ENCODE results near the gene TLR2. TPM values are rescaled to one million over a fixed set of nuclear protein-coding genes. Genes with fewer than 3 reads are reported as not detected.

Gene TLR2
- total RNA-seq, 1 donor from 2014 or later, result 0.21 TPM

DNA sequence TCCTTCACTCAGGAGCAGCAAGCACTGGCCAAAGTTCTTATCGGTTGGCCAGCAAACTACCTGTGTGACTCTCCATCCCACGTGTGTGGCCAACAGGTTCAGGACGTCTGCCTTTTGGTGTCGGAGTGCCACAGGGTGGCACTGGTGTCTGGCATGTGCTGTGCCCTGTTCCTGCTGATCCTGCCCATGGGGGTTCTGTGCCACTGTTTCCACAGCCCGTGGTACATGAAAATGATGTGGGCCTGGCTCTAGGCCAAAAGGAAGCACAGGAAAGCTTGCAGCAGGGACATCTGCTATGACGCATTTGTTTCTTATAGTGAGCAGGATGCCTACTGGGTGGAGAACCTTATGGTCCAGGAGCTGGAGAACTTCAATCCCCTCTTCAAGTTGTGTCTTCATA lies 4.6 kb upstream of the TLR2 start:
- peaks cover 5% of the 10 kb centered on the region for H3K4me1 Mint-ChIP-seq
- peaks cover 21% of the 10 kb centered on the region for H3K9me3 Mint-ChIP-seq
- no peak overlapping the region for H3K4me3 Mint-ChIP-seq
- intact Hi-C loops (cut with micrococcal nuclease), result no loop called here
- no peaks in the 10 kb centered on the region for H3K36me3 Mint-ChIP-seq (ENCODE audit: low read depth)
- peaks cover 43% of the 10 kb centered on the region for H3K27me3 Mint-ChIP-seq
- H3K27ac Mint-ChIP-seq, result no peak overlapping the region
- peak; percentile 31 for DNase-seq

- peaks cover 4% of the 10 kb centered on the region for H3K36me3 Mint-ChIP-seq (ENCODE audit: low read depth)
- H3K27ac Mint-ChIP-seq, result no peak overlapping the region
- intact Hi-C loops (cut with micrococcal nuclease), result no loop called here
- peak overlapping the region; percentile 52 for H3K4me3 Mint-ChIP-seq
- H3K4me1 Mint-ChIP-seq, result peaks cover 11% of the 10 kb centered on the region
- peaks cover 40% of the 10 kb centered on the region for H3K27me3 Mint-ChIP-seq
- no peak for DNase-seq
- peaks cover 3% of the 10 kb centered on the region for H3K9me3 Mint-ChIP-seq
Measured at GRCh38 chr4:153683763-153684181, 308 bp upstream of the TLR2 start.

- intact Hi-C loops (cut with micrococcal nuclease), result no loop called here
- Mint-ChIP-seq H3K9me3 (peaks cover 12% of the 10 kb centered on the region), H3K27ac (no peak overlapping the region), H3K4me1 (peaks cover 11% of the 10 kb centered on the region), H3K4me3 (peak overlapping the region; percentile 80), H3K36me3 (ENCODE audit: low read depth) (peaks cover 9% of the 10 kb centered on the region), H3K27me3 (peaks cover 36% of the 10 kb centered on the region)
- DNase-seq, result no peak
Measured at GRCh38 chr4:153684971-153685371, 891 bp downstream of the TLR2 start.

GRCh38 chr4:153704522-153704921 lies 20.4 kb downstream of the TLR2 start:
- H3K27ac Mint-ChIP-seq, result no peak overlapping the region
- peaks cover 10% of the 10 kb centered on the region for H3K4me1 Mint-ChIP-seq
- intact Hi-C loops (cut with micrococcal nuclease), result no loop called here
- peaks cover 2% of the 10 kb centered on the region for H3K36me3 Mint-ChIP-seq (ENCODE audit: low read depth)
- no peak for DNase-seq
- no peaks in the 10 kb centered on the region for H3K9me3 Mint-ChIP-seq
- H3K27me3 Mint-ChIP-seq, result peaks cover 7% of the 10 kb centered on the region
- H3K4me3 Mint-ChIP-seq, result no peak overlapping the region

- Mint-ChIP-seq H3K4me3 (peak overlapping the region; percentile 39), H3K27ac (peak overlapping the region; percentile 46), H3K4me1 (peaks cover 10% of the 10 kb centered on the region), H3K27me3 (peaks cover 10% of the 10 kb centered on the region), H3K9me3 (no peaks in the 10 kb centered on the region), H3K36me3 (ENCODE audit: low read depth) (peaks cover 2% of the 10 kb centered on the region)
- intact Hi-C loops (cut with micrococcal nuclease), result no loop called here
- DNase-seq, result no peak
Measured at GRCh38 chr4:153705743-153706468, 21.8 kb downstream of the TLR2 start.

- H3K27ac Mint-ChIP-seq, result no peak overlapping the region
Measured at GRCh38 chr4:153706519-153706918, 22.4 kb downstream of the TLR2 start.

DNA sequence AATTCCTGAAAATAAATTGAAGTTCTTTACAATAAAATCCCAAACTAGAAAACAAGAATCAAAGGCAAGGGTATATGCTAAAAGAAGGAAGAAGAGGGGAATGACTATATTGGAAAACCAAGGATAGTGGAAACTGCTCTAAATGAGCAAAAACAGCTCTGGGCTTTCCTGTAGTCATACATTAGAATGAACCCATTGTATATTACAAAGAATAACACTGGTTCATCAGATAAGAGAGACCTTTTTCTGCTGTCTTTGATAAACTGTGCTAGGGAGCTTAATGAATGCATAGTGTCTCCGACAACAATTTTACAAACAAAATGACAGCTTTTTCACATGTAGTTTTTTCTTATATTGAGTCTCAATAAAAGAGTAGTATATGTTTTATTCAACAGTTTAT lies 26.6 kb downstream of the TLR2 start:
- intact Hi-C loops (cut with micrococcal nuclease), result no loop called here
- no peaks in the 10 kb centered on the region for H3K9me3 Mint-ChIP-seq
- no peak overlapping the region for H3K4me3 Mint-ChIP-seq
- H3K4me1 Mint-ChIP-seq, result peaks cover 13% of the 10 kb centered on the region
- H3K27me3 Mint-ChIP-seq, result peaks cover 17% of the 10 kb centered on the region
- no peak for DNase-seq
- no peak overlapping the region for H3K27ac Mint-ChIP-seq
- no peaks in the 10 kb centered on the region for H3K36me3 Mint-ChIP-seq (ENCODE audit: low read depth)

More at GRCh38 chr4:153706519-153706918, 22.4 kb downstream of the TLR2 start:
- Mint-ChIP-seq H3K4me1 (peaks cover 10% of the 10 kb centered on the region), H3K9me3 (no peaks in the 10 kb centered on the region), H3K4me3 (peak overlapping the region; percentile 34), H3K36me3 (ENCODE audit: low read depth) (peaks cover 2% of the 10 kb centered on the region), H3K27me3 (peaks cover 8% of the 10 kb centered on the region)
- intact Hi-C loops (cut with micrococcal nuclease), result no loop called here
- no peak for DNase-seq

DNA sequence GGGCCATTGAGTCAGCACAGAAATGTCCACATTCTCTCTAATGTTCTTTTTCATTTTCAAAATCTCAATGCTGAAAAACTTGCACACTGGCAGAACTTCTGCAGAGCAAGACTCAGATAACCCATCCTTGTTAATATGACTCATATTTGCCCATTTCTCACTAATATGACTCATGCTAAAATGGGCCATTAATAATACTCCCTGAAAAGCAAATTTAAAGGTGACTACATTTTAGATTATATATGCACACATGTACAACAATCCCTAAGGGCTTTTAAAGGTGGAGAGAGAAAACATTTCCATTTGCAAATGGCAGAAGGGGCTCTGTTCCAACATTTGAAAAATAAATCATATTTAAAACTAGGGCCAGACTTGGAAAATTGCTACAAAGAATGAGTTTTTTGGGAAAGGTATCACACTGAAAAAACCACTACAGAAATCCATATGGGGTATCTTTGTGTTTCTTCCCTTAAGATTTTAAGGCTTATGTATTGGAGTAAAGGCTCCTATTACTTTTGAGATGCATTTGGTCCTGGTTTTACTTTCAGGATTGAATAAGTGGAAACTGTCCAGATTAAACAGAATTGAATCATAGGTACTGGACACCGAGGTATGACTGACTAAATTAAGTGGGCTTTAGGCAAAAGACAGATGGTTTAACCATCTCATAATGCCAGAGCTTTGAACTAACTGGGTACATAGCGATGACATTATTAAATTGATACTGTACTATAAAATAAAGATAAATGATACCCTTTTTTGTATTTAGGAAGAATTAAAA lies 30.0 kb downstream of the TLR2 start:
- peaks cover 3% of the 10 kb centered on the region for H3K4me1 Mint-ChIP-seq
- no peaks in the 10 kb centered on the region for H3K36me3 Mint-ChIP-seq (ENCODE audit: low read depth)
- no peak overlapping the region for H3K27ac Mint-ChIP-seq
- intact Hi-C loops (cut with micrococcal nuclease), result no loop called here
- H3K9me3 Mint-ChIP-seq, result peaks cover 4% of the 10 kb centered on the region
- peaks cover 16% of the 10 kb centered on the region for H3K27me3 Mint-ChIP-seq
- no peak for DNase-seq
- no peak overlapping the region for H3K4me3 Mint-ChIP-seq

- H3K4me3 Mint-ChIP-seq, result no peak overlapping the region
- peaks cover 18% of the 10 kb centered on the region for H3K27me3 Mint-ChIP-seq
- H3K36me3 Mint-ChIP-seq (ENCODE audit: low read depth), result no peaks in the 10 kb centered on the region
- no peak for DNase-seq
- H3K27ac Mint-ChIP-seq, result no peak overlapping the region
- peaks cover 7% of the 10 kb centered on the region for H3K9me3 Mint-ChIP-seq
- no peaks in the 10 kb centered on the region for H3K4me1 Mint-ChIP-seq
- intact Hi-C loops (cut with micrococcal nuclease), result no loop called here
Measured at GRCh38 chr4:153722036-153722435, 38.0 kb downstream of the TLR2 start.

GRCh38 chr4:153724606-153725005 lies 40.5 kb downstream of the TLR2 start:
- H3K4me1 Mint-ChIP-seq, result no peaks in the 10 kb centered on the region
- H3K36me3 Mint-ChIP-seq (ENCODE audit: low read depth), result no peaks in the 10 kb centered on the region
- H3K27me3 Mint-ChIP-seq, result peaks cover 20% of the 10 kb centered on the region
- no peak overlapping the region for H3K27ac Mint-ChIP-seq
- H3K4me3 Mint-ChIP-seq, result no peak overlapping the region
- no peaks in the 10 kb centered on the region for H3K9me3 Mint-ChIP-seq
- DNase-seq, result no peak
- intact Hi-C loops (cut with micrococcal nuclease), result no loop called here

- intact Hi-C loops (cut with micrococcal nuclease), result no loop called here
- Mint-ChIP-seq H3K9me3 (no peaks in the 10 kb centered on the region), H3K4me3 (no peak overlapping the region), H3K36me3 (ENCODE audit: low read depth) (no peaks in the 10 kb centered on the region), H3K27ac (no peak overlapping the region), H3K4me1 (no peaks in the 10 kb centered on the region), H3K27me3 (peaks cover 21% of the 10 kb centered on the region)
- DNase-seq, result no peak
Measured at GRCh38 chr4:153725136-153725830, 41.2 kb downstream of the TLR2 start.

DNA sequence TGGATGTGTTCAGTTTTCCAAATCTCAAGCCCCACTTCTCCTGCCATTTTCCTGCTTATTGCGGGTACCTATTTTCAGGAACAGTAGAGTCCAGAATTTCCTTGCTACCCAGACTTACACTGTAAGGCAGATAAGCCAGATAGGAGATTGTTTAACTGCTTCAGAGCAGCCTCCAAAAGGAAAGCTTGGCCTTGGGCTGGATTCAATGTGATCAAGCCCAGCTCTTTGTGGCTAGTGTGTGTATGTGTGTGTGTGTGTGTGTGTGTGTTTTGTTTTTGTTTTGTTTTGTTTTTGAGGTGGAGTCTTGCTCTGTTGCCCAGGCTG lies 41.7 kb downstream of the TLR2 start:
- intact Hi-C loops (cut with micrococcal nuclease), result no loop called here
- Mint-ChIP-seq H3K4me3 (no peak overlapping the region), H3K27ac (no peak overlapping the region), H3K9me3 (no peaks in the 10 kb centered on the region), H3K36me3 (ENCODE audit: low read depth) (no peaks in the 10 kb centered on the region), H3K4me1 (no peaks in the 10 kb centered on the region), H3K27me3 (peaks cover 22% of the 10 kb centered on the region)
- no peak for DNase-seq

GRCh38 chr4:153728151-153728550 lies 44.1 kb downstream of the TLR2 start:
- Mint-ChIP-seq H3K4me3 (no peak overlapping the region), H3K9me3 (no peaks in the 10 kb centered on the region), H3K27me3 (peaks cover 25% of the 10 kb centered on the region), H3K4me1 (no peaks in the 10 kb centered on the region), H3K36me3 (ENCODE audit: low read depth) (no peaks in the 10 kb centered on the region), H3K27ac (no peak overlapping the region)
- DNase-seq, result no peak
- intact Hi-C loops (cut with micrococcal nuclease), result no loop called here

DNA sequence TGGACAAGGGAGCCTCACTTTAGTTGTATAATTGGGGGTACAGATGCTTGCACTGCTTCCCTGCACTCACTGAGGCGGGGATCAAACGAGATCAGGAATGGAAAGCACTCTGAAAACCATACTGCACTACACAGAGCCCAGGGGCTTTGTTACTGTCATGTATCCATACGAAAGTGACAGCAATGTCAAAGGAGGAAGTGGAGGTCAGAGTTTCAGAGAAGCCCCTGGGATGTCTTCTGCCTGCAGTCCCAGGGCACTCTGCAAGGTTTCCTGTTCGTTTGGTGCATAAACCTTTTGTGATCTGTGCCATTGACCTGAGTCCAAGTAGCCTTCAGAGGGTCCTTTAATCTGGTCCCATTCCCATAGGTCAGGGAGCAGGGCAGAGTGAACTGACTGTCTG lies 44.6 kb downstream of the TLR2 start:
- Mint-ChIP-seq H3K36me3 (ENCODE audit: low read depth) (no peaks in the 10 kb centered on the region), H3K27me3 (peaks cover 27% of the 10 kb centered on the region), H3K27ac (no peak overlapping the region), H3K4me1 (peaks cover 2% of the 10 kb centered on the region), H3K9me3 (no peaks in the 10 kb centered on the region), H3K4me3 (no peak overlapping the region)
- intact Hi-C loops (cut with micrococcal nuclease), result no loop called here
- DNase-seq, result no peak
